Measurements from ENCODE around the gene RRM2.
"Not testable (repeated sequence)": the region's sequence is repeated elsewhere in the genome, so short reads cannot be mapped to it uniquely, and the experiment has no call there.

RRM2 gene

GRCh38 chr2:10135296-10136089 lies 13.0 kb downstream of the RRM2 start:
- no peak for DNase-seq

GRCh38 chr2:10136101-10136934 lies 13.8 kb downstream of the RRM2 start:
- no peak for DNase-seq

DNA sequence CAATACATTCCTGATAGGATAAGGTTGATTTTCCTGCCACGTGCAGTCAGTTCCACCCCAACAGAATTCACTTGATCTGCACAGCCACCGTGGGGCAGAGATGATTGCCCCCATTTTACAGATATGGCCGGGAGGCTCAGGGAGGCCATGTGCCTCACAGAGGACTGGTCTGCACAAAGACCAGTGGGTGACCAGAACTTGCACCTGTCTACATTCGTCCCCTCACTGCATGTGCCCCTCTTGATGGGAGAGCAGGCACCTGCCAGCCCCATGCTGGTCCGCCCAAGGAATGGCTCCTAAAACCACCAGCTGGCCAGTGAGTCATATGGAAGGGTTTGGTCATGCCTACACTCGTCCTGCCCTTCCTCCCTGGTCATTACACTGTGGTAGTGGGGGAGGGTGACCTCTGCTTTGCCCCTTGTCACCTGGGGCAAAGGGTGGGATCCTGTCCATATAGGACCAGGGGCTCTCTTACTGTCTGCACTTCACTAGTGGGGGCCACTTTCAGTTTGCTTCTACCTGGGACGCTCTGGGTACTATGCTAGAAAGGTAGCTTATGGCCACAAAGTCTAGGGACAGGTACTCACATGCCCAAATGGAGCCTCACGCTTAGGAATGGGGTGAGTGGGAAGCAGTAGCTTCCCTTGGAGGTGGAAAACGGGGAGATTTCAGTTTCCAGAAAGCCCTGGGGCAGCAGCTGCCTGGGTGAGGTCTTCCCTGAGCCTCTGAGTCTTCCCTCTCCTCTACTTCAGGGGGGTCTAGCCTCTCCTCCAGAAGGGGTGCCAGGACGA lies 14.7 kb downstream of the RRM2 start:
- no peak for DNase-seq

- no peak for DNase-seq
Observed at GRCh38 chr2:10139536-10139935, 17.0 kb downstream of the RRM2 start.

DNA sequence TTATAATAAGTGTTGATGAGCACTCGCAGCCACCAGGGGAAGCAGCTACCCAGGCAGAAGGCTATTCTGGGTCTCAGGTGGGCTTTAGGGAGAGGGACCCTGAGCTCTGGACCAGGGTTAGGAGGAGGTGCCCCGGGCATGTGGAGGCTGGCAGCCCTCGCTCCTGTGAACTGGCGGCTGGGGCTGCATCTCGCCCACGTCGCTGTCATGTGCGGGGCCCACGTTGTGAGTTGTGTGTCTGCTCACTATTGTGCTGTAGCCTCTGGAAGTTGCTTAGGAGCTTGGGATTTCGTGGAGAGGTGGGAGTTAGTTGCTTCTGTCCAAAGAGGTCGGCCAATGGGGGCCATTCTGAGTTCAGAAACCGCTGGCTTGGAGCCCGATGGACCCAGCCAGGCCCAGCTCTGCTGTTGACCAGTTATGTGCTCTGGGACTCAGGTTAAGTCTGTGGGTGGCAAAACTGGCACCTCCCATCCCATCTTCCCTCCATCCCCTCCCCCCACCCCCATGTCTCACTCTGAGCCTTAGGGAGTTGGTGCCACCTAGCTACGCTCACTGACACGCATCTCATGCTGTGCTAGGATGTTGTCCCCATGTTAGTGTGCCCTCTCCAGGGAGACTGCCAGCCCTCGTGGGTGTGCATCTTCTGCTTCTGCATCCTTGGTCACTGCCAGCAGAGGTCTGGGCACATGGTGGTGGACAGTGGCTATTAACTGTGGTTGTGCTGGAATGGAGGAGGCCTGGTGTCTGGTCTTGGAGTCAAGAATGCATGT lies 18.5 kb downstream of the RRM2 start:
- no peak for DNase-seq

GRCh38 chr2:10141736-10142639 lies 19.4 kb downstream of the RRM2 start:
- DNase-seq, result peak; percentile 35

DNA sequence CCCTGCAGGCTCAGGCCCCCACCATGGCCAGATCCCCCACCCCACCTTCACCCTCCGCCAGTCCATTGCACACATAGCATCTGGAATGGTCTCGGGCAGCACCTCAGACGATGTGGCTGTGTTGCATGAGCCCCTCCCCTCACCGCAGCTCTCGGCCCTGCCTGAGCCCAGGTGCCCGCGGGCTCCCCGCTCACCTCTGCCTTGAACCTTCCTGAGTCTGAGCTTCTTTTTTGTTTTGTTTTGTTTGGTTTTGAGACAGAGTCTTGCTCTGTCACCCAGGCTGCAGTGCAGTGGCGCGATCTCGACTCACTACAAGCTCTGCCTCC lies 20.1 kb downstream of the RRM2 start:
- no peak for DNase-seq

GRCh38 chr2:10144771-10145518 lies 22.4 kb downstream of the RRM2 start:
- no peak for DNase-seq

DNA sequence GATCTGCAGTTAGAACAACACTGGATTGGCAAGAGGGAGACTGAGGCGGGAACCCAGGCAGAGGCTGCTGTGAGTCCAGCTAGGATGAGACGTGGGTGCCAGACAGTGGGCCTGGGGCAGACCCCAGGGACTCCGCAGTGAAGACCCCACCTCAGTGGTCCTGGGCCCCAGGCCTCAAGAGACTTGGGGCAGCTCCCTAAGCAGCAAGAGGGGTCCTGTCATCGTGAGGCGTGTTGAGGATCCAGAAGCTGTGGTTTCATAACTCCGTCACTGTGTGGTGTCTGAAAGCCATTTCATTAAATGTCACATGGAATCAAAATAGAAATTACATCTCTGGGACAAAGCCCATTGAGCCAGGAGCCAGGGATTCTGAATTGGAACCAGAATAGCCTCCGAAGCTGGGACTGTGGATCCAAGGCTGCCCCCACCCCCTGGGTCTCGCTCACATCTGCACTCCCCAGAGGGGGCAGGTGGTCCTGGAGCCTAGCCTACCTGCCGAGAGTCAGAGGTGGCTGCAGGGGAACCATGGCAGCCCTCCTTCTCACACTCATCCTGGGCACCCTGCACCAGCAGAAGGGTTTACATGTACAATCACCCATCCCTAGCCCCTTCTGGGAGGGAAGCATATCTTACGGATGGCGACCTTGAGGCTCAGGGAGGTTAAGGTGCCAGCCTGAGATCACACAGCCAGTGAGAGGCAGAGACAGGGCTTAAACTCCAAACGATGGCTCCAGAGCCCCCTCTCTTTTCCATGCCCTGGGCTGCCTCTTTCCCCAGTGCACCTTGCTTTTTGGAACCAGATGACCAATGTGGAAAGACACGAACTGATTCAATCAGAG lies 23.2 kb downstream of the RRM2 start:
- DNase-seq, result no peak

DNA sequence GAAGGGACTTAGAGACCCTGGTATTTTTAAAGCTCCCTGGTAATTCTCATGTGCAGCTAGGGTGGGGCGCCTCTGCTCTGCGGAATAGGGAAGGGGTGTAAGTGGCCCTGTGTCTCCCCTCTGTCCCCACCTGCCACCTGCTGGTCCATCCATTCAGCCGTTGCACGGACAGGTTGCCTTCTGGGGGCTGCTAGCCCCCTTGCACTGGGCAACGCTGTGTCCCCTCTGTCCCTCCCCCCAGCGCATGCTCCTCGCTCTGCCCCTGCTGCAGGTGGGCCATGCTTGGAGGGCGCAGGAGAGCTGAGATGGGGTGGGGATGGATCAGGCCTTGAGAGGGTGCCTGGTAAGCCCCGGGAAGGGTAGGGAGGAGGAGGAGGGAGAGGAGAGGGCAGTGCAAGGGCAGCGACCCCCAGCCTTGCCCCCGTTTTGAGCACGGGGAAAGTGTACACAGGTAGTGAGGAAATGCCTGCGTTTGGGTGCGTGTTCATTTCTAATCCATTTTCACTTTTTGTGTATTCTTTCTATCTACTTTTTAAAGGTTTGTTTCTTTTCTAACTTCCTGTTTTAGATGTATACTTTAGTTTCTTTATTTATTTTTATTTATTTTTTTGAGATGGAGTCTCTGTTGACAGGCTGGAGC lies 23.9 kb downstream of the RRM2 start:
- no peak for DNase-seq

DNA sequence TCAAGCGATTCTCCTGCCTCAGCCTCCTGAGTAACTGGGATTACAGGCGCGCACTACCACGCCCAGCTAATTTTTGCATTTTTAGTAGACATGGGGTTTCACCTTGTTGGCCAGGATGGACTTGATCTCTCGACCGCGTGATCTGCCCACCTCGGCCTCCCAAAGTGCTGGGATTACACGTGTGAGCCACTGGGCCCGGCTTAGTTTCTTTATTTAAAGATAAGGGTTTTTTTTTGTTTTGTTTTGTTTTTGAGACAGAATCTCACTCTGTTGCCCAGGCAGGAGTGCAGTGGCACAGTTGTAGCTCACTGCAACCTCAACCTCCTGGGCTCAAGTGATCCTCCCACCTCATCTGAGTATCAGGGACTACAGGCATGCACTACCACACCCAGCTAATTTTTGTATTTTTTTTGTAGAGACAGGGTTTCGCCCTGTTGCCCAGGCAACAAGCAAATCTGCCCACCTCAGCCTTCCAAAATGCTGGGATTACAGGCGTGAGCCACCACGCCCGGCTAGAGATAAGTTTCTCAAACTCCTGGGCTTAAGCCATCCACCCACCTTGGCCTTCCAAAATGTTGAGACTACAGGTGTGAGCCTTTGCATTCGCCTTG lies 24.6 kb downstream of the RRM2 start:
- DNase-seq, result not testable (repeated sequence)

- no peak for DNase-seq
Observed at GRCh38 chr2:10148268-10148667, 25.7 kb downstream of the RRM2 start.

DNA sequence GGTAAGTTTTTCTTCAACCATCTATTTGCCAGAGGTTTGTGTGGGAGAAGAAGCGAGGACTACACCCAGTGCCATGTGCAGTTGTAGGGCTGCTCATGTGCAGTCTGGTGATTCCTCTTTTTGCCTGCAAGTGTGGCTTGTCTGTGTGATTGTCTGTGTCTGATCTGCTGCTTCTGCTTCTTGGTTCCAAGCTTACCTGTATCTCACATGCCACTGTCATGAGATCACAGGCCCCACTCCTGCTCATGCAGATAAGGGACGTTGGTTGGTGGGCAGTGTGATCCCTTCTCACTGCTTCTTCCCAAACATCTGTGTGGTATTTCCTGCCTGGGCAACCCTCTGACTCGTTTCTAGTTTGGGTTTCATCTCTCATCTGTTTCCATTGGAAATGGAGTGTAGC lies 27.1 kb downstream of the RRM2 start:
- DNase-seq, result no peak

GRCh38 chr2:10150436-10150835 lies 27.9 kb downstream of the RRM2 start:
- DNase-seq, result no peak

- DNase-seq, result no peak
Observed at GRCh38 chr2:10151462-10151861, 28.9 kb downstream of the RRM2 start.

DNA sequence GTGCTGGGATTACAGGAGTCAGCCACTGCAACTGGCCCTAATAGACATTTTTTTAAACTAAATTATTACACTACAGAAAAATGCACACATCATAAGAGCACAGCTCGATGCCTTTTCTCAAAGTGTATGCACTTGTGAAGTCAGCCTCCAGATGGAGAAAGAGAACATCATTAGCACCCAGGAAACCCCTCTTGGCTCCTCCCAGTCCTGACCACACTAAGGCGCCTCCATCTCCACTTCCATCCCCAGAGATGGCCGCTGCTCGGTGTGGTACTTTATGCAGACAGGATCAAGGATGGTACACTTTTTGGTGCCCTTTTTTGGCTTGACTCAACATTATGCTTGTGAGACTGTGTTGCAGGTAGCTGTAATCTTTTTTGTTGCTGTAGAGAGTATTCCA lies 34.8 kb downstream of the RRM2 start:
- no peak for DNase-seq

- no peak for DNase-seq
Observed at GRCh38 chr2:10158681-10159080, 36.1 kb downstream of the RRM2 start.

- DNase-seq, result no peak
Observed at GRCh38 chr2:10159086-10159485, 36.5 kb downstream of the RRM2 start.

- DNase-seq, result no peak
Observed at GRCh38 chr2:10159581-10160131, 37.1 kb downstream of the RRM2 start.

Data from stimulated activated CD4-positive, alpha-beta T cell treated with anti-CD3 and anti-CD28 coated beads, Interleukin-12 subunit alpha, Interleukin-12 subunit beta, amount 100 ng/mL, for 4 hours (primary cell).